ENCODE data around the gene TRIP13.
A peak's percentile ranks its signal among the peaks of the same experiment; 100 is the strongest.
"Not testable (repeated sequence)": the region's sequence is repeated elsewhere in the genome, so short reads cannot be mapped to it uniquely, and the experiment has no call there.

TRIP13 gene

DNA sequence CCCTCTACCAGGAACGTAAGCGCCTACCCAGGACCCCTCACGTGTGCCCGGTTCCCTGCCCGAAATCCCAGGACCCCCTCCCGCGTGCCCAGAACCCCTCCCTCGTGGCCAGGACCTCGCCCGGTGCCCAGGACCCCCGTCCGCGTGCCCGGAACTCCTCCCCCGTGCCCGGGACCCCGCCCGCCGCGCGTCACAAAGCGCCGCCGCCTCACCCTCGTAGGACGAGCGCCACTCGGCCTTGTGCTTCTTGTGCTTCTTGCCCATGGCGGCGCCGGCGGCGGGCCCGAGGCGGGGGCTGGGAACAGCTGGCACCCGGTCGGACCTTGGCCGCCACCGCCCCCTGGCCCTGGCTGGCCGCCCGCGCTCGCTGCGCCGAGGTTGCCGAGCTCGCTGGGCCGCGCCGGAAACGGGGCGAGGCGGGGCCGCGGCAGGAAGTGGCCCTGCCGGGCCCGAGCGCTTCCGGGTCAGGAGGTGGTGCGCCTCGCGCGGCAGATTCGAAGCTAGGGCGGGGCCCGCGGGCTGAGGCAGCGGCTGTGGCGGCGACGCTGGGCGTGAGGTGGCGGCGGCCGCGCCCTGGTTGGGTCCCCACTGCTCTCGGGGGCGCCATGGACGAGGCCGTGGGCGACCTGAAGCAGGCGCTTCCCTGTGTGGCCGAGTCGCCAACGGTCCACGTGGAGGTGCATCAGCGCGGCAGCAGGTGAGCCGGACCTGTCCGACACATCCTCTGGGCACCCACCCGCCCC, at the start of gene TRIP13, which contains the start of gene BRD9:
TRIP13 (plus strand) TSS at position 491 of the 743 bp plus-strand sequence; CDS start at position 606, 115 bp downstream.
BRD9 (minus strand) TSS at position 408 of the 743 bp plus-strand sequence; CDS start at position 264, 144 bp downstream.
- peak; percentile 73 for DNase-seq

GRCh38 chr5:843371-843770, 49.3 kb upstream of the TRIP13 start:
- DNase-seq, result not testable (repeated sequence)

DNA sequence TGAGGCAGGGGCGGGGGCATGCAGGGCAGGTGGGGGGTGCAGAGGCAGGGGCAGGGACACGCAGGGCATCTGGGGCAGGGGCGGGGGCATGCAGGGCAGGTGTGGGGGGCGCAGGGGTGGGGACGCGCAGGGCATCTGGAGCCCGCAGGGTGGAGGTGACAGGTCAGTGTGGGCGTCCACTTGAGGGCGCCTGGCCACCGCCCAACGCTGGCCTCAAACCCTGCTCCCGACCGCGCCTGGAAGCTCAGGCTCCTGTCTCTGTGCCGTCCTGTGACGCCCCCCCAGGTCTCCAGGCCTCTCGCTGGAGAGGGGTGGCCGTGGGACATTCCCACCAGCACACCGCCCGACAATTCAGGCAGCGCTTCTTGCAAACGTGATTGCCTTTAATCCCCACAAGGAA, 48.8 kb upstream of the TRIP13 start:
- DNase-seq, result not testable (repeated sequence)

GRCh38 chr5:844426-844825, 48.3 kb upstream of the TRIP13 start:
- not testable (repeated sequence) for DNase-seq

GRCh38 chr5:845031-845675, 47.5 kb upstream of the TRIP13 start:
- not testable (repeated sequence) for DNase-seq

DNA sequence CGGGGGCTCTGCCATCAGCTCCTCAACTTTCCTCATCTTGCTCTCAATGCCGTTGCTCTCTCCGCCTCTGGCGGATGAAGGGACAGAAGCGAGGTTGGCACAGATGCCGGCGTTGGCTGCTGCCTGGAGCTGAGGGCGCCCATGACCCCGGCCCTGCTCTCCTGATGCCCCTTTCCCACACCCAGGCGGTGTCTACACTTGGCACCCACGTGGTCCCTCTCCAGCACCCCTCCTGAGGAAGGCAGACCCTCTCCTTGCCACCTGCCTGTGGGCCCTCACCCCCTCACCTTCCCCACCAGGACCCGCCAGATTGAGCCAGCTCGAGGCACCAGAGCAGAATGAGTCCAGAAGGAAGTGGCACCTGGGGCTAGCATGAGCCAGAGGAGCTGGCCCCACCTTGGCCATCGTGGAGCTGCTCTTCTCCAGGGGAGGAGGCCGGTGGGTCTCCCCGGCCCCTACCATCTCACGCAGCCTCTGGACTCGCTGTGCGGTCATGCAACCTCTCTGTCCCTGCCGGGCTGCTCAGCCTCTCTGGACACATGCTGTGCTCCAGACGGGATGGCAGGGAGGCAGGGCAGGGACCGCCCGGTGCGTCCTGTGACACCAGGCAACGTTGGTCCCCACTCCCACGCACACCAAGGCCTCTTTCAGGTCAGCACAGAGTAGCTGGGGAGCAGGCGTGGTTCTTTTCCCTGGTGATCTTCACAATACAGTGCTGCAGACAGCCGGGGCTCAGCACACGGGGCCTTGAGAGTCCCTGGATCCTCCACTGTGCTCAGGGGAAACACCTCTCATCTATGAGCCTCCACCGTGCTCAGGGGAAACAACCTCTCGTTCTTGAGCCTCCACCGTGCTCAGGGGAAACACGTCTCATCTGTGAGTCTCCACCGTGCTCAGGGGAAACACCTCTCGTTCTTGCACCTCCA, 46.7 kb upstream of the TRIP13 start:
- not testable (repeated sequence) for DNase-seq

GRCh38 chr5:846602-847091, 46.0 kb upstream of the TRIP13 start:
- DNase-seq, result not testable (repeated sequence)

- DNase-seq, result not testable (repeated sequence)
Measured at GRCh38 chr5:847212-847611, 45.5 kb upstream of the TRIP13 start.

DNA sequence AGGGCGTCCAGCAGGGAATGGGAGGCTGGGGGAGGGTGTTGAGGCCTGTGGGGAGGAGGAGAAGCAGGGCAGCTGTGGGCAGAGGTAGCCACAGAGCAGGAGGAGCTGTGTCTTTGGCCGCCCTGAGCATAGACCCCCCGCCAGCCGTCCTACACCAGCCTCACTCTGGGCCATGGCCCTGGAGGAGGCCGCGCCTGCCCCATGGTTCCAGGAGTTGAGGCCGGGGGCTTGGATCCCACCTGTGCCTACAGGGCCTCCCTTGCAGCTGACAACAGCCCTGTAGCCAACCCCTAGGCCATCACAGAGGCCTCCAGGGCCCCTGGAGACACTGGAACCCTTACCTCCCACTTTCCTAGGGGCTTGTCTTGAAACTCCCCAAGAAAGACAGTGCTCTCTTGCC, 44.9 kb upstream of the TRIP13 start:
- not testable (repeated sequence) for DNase-seq

- no peak for DNase-seq
Measured at GRCh38 chr5:848671-849111, 44.0 kb upstream of the TRIP13 start.

DNA sequence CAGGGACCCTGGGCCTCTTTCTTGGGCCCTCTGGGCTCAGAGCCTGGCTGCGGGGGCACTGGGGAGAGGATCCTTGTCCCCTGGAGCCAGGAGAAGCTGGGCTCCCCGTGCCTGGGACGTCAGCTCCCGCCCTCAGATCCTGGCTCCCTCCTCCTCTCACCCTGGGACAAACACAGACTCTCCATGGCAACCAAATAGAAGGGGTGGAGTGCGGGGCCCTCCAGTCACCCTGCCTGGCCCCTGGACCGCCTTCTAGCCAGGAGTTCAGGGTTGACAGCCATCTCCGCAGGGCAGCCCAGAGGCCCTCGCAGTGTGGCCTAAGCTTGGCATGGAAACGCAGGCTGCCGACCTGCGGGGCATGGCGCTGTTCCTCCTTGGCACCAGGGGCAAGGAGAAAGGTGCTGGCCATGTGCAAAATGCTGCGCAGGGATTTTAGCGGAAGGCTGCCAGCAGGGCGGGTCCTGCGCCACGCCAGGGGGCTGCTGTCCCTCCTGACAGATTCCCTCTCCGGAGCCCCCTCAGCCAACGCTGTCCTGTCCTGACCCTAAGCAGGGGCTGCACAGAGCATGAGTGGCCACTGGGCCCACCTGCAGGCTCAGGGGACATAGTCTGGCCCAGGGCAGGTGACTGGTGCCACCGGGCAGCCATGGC, 42.9 kb upstream of the TRIP13 start:
- no peak for DNase-seq

- no peak for DNase-seq
Measured at GRCh38 chr5:850511-851006, 42.1 kb upstream of the TRIP13 start, which contains the start of gene ZDHHC11. Gene ZDHHC11 (minus strand): TSS chr5:850986. CDS start chr5:850602, 384 bp downstream.

- no peak for DNase-seq
Measured at GRCh38 chr5:851076-851475, 41.6 kb upstream of the TRIP13 start.

DNA sequence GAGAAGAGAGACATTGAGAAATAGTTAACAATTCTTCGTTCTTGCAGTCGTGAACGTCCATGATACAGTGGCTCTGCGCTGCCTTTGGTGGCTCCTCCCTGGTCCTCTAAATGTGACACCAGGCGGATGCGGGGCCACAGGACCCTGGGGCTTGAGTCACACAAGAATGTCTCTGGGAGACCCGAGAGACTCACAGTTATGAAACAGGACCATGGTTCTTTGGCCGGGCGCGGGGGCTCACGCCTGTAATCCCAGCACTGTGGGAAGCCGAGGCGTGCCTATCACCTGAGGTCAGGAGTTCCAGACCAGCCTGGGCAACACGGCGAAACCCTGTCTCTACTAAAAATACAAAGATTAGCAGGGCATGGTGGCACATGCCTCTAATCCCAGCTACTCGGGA, 41.1 kb upstream of the TRIP13 start:
- DNase-seq, result no peak

- DNase-seq, result no peak
Measured at GRCh38 chr5:852018-852417, 40.7 kb upstream of the TRIP13 start.

DNA sequence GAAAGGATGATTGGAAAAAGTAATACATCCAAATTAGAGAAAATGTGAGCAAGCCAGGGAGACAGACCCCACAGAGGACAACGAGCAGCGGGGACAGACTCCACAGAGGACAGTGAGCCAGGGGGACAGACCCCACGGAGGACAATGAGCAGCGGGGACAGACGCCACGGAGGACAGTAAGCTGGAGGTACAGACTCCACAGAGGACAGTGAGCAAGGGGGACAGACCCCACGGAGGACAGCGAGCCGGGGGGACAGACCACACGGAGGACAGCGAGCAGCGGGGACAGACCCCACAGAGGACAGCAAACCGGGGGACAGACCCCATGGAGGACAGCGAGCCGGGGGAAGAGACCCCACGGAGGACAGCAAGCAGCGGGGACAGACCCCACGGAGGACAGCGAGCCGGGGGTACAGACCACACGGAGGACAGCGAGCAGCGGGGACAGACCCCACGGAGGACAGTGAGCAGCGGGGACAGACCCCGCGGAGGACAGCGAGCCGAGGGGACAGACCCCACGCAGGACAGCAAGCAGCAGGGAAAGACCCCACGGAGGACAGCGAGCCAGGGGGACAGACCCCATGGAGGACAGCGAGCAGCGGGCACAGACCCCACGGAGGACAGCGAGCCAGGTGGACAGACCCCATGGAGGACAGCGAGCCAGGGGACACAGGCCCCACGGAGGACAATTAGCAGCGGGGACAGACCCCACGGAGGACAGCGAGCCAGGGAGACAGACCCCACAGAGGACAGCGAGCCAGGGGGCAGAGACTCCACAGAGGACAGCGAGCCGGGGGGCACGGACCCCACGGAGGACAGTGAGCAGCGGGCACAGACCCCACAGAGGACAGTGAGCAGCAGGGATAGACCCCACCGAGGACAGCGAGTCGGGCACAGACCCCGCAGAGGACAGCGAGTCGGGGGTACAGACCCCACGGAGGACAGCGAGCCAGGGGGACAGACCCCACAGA, 40.0 kb upstream of the TRIP13 start:
- DNase-seq, result no peak

GRCh38 chr5:853416-854090, 39.1 kb upstream of the TRIP13 start:
- DNase-seq, result not testable (repeated sequence)

GRCh38 chr5:854217-854616, 38.5 kb upstream of the TRIP13 start:
- DNase-seq, result no peak

DNA sequence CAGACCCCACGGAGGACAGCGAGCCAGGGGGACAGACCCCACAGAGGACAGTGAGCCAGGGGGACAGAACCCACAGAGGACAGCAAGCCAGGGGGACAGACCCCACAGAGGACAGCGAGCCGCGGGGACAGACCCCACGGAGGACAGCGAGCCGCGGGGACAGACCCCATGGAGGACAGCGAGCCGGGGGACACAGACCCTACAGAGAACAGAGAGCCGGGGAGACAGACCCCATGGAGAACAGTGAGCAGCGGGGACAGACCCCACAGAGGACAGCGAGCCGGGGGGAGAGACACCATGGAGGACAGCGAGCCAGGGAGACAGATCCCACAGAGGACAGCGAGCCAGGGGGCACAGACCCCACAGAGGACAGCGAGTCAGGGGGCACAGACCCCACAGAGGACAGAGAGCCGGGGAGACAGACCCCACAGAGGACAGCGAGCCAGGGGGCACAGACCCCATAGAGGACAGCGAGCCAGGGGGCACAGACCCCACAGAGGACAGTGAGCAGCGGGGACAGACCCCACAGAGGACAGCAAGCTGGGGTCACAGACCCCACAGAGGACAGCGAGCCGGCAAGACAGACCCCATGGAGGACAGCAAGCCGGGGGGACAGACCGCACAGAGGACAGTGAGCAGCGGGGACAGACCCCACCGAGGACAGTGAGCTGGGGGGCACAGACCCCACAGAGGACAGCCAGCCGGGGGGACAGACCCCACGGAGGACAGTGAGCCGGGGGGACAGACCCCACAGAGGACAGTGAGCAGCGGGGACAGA, 37.5 kb upstream of the TRIP13 start:
- DNase-seq, result no peak

Data from activated CD4-positive, alpha-beta T cell treated with anti-CD3 and anti-CD28 coated beads for 1 hour (primary cell).